ENCODE measurements around the gene OSBPL8.

DNA sequence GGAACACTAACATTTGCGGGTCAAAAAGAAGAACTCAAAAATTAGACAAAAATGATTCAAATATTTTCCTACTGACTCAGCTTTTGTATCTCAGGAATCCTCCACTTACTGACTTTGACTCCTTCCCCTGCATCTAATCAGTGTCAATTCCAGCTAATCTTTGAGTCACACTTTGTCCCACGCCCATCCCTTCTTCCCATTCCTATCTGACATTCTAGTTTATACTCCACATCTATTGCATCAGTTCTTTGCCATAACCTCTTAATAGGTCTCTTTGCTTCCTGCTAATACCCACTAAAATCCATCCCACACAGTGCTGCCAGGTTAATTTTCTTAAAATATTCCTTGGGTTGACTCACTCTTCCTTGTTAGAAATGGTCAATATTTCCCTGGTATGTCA, 230.4 kb downstream of the OSBPL8 start:
- TF ChIP-seq EZH2 (IDR thresholded peaks at IDR 0.05; ENCODE audit: insufficient read depth, poor library complexity, severe bottlenecking) (no peak), EZH2phosphoT487 (IDR thresholded peaks at IDR 0.05; ENCODE audit: insufficient read depth, low read depth) (no peak)
